Fibroblast of mammary gland (primary cell): ENCODE measurements around the gene RASSF5.

ENCODE experiments used
- DNase-seq: peaks from one replicate; pipeline ENCODE4 v3.0.0-alpha.2; 2010; ENCODE audit warnings: low read depth
- H3K4me3 ChIP-seq: 2 replicates; pipeline ENCODE4 v1.5.1; 2011; ENCODE audit warnings: low read depth, mild to moderate bottlenecking, low read length, moderate library complexity; ENCODE audit not compliant: control insufficient read depth
- CTCF ChIP-seq: conservative IDR thresholded peaks from 2 replicates; pipeline ENCODE4 v1.5.1; 2011; ENCODE audit warnings: low read depth, low read length, inconsistent platforms; ENCODE audit not compliant: control insufficient read depth, insufficient read depth

The RASSF5 gene

GRCh38 chr1:206582971-206583706 lies 75.8 kb downstream of the RASSF5 start:
- no peak for TF ChIP-seq CTCF
- DNase-seq: no peak
- no peak overlapping the region for H3K4me3 ChIP-seq

GRCh38 chr1:206583707-206584648 lies 76.6 kb downstream of the RASSF5 start:
- H3K4me3 ChIP-seq: no peak overlapping the region

DNA sequence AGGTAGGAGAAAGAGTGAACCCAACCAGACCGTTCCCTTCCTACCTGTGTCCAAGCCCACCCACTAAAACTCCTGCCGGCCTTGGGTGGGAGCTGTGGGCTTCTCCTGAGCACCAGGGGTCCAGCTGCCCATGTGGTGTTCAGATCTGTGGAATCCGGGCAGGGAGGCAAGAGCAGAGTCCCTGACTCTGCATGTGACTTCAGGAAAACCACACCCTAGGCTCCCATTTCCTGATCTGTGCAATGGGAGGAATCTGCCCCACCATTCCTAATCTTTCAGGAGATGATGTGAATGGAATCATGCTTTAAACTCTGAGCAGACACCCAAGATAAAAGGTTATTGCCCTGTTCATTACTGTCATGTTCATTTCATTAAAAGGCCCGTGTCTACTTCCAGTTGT lies 77.4 kb downstream of the RASSF5 start:
- H3K4me3 ChIP-seq: no peak overlapping the region
- no peak for TF ChIP-seq CTCF

More at GRCh38 chr1:206583707-206584648, 76.6 kb downstream of the RASSF5 start:
- peak; percentile 93 for TF ChIP-seq CTCF
- DNase-seq: peak; percentile 69

DNA sequence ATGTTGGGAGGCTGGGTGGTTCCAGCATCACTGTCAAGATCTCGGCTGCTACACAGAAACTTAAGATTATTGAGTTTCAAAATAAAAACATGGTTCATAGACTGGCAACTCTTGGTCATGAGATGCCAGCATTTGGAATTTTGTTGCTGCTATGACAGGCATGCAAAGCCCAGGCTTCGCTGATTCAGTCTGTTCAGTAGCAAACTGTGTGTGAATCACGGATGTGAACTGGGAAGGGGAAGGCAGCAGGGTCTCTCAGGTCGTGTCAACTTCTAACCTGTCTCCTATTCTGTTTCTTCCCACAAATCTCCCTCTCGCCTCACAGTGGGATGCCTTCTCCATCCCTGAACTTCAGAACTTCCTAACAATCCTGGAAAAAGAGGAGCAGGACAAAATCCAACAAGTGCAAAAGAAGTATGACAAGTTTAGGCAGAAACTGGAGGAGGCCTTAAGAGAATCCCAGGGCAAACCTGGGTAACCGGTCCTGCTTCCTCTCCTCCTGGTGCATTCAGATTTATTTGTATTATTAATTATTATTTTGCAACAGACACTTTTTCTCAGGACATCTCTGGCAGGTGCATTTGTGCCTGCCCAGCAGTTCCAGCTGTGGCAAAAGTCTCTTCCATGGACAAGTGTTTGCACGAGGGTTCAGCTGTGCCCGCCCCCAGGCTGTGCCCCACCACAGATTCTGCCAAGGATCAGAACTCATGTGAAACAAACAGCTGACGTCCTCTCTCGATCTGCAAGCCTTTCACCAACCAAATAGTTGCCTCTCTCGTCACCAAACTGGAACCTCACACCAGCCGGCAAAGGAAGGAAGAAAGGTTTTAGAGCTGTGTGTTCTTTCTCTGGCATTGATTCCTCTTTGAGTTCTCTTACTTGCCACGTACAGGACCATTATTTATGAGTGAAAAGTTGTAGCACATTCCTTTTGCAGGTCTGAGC lies 79.4 kb downstream of the RASSF5 start:
- no peak overlapping the region for H3K4me3 ChIP-seq
- TF ChIP-seq CTCF: no peak
- no peak for DNase-seq

More for the DNA sequence above, 77.4 kb downstream of the RASSF5 start:
- no peak for DNase-seq

DNA sequence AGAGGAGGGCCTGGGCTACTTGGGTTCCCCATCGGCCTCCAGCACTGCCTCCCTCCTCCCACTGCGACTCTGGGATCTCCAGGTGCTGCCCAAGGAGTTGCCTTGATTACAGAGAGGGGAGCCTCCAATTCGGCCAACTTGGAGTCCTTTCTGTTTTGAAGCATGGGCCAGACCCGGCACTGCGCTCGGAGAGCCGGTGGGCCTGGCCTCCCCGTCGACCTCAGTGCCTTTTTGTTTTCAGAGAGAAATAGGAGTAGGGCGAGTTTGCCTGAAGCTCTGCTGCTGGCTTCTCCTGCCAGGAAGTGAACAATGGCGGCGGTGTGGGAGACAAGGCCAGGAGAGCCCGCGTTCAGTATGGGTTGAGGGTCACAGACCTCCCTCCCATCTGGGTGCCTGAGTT lies 80.6 kb downstream of the RASSF5 start:
- no peak overlapping the region for H3K4me3 ChIP-seq
- DNase-seq: no peak
- no peak for TF ChIP-seq CTCF

DNA sequence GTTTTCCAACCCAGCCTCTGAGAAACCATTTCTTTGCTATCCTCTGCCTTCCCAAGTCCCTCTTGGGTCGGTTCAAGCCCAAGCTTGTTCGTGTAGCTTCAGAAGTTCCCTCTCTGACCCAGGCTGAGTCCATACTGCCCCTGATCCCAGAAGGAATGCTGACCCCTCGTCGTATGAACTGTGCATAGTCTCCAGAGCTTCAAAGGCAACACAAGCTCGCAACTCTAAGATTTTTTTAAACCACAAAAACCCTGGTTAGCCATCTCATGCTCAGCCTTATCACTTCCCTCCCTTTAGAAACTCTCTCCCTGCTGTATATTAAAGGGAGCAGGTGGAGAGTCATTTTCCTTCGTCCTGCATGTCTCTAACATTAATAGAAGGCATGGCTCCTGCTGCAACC lies 81.2 kb downstream of the RASSF5 start:
- no peak for TF ChIP-seq CTCF
- no peak for DNase-seq
- H3K4me3 ChIP-seq: no peak overlapping the region
